Measurements from ENCODE around the gene SMIM28. TPM values are rescaled to one million over a fixed set of nuclear protein-coding genes. Genes with fewer than 3 reads are reported as not detected.
A peak's percentile ranks its signal among the peaks of the same experiment; 100 is the strongest.

Gene SMIM28
- total RNA-seq, 2 experiments from 2014 or later = not detected

GRCh38 chr6:138410048-138410735, 32.5 kb downstream of the SMIM28 start:
- ChIA-PET CTCF (interaction anchor here (0.9 kb wide), 1 partner anchor 294 kb away, joined by 3 read pairs; no protein-coding TSS in a partner anchor), POLR2A (no interaction called here)
- Mint-ChIP-seq H3K27ac (no peak overlapping the region), H3K27me3 (no peaks in the 10 kb centered on the region), H3K36me3 (ENCODE audit: low read depth) (peaks cover 22% of the 10 kb centered on the region), H3K4me3 (no peak overlapping the region), H3K9me3 (ENCODE audit: low read depth) (no peaks in the 10 kb centered on the region), H3K4me1 (peaks cover 17% of the 10 kb centered on the region)
- no peak for ATAC-seq
- intact Hi-C loops (cut with DNase I, micrococcal nuclease) = no loop called here
- DNase-seq = no peak

GRCh38 chr6:138410972-138411880, 33.5 kb downstream of the SMIM28 start:
- Mint-ChIP-seq H3K36me3 (ENCODE audit: low read depth) (peaks cover 21% of the 10 kb centered on the region), H3K27ac (peak overlapping the region; percentile 80), H3K4me3 (no peak overlapping the region), H3K9me3 (ENCODE audit: low read depth) (no peaks in the 10 kb centered on the region), H3K4me1 (peaks cover 15% of the 10 kb centered on the region), H3K27me3 (no peaks in the 10 kb centered on the region)
- intact Hi-C loops (cut with DNase I, micrococcal nuclease) = no loop called here
- ATAC-seq (peak; percentile 85), DNase-seq (peak; percentile 23)
- ChIA-PET POLR2A (no interaction called here), CTCF (interaction anchor here (1.0 to 1.6 kb wide), 2 partner anchors 18 to 21 kb away, joined by 4 read pairs; no protein-coding TSS in a partner anchor)

GRCh38 chr6:138415125-138415524, 37.4 kb downstream of the SMIM28 start:
- ChIA-PET POLR2A (no interaction called here), CTCF (interaction anchor here (0.6 to 0.7 kb wide), 2 partner anchors 100 to 254 kb away, joined by 3 read pairs; no protein-coding TSS in a partner anchor)
- Mint-ChIP-seq H3K27ac (no peak overlapping the region), H3K4me1 (peaks cover 20% of the 10 kb centered on the region), H3K4me3 (no peak overlapping the region), H3K27me3 (no peaks in the 10 kb centered on the region), H3K9me3 (ENCODE audit: low read depth) (no peaks in the 10 kb centered on the region), H3K36me3 (ENCODE audit: low read depth) (peaks cover 23% of the 10 kb centered on the region)
- intact Hi-C loops (cut with DNase I, micrococcal nuclease) = no loop called here
- ATAC-seq (no peak), DNase-seq (no peak)

- ATAC-seq (no peak), DNase-seq (no peak)
- ChIA-PET CTCF (interaction anchor here (0.7 kb wide), 1 partner anchor 18 kb away, joined by 3 read pairs; no protein-coding TSS in a partner anchor), POLR2A (no interaction called here)
- Mint-ChIP-seq H3K4me1 (peaks cover 15% of the 10 kb centered on the region), H3K9me3 (ENCODE audit: low read depth) (no peaks in the 10 kb centered on the region), H3K27me3 (no peaks in the 10 kb centered on the region), H3K4me3 (no peak overlapping the region), H3K27ac (no peak overlapping the region), H3K36me3 (ENCODE audit: low read depth) (peaks cover 23% of the 10 kb centered on the region)
- intact Hi-C loops (cut with DNase I, micrococcal nuclease) = no loop called here
These were observed 38.5 kb downstream of the SMIM28 start for GRCh38 chr6:138416206-138416605.

- CTCF ChIA-PET = interaction anchor here (1.2 kb wide), 1 partner anchor 92 kb away, joined by 3 read pairs; no protein-coding TSS in a partner anchor
- H3K27me3 Mint-ChIP-seq = no peaks in the 10 kb centered on the region
- DNase-seq = no peak
These were observed 39.9 kb downstream of the SMIM28 start for GRCh38 chr6:138417493-138418117.

GRCh38 chr6:138418118-138418742, 40.5 kb downstream of the SMIM28 start:
- Mint-ChIP-seq H3K27ac (peak overlapping the region; percentile 14), H3K9me3 (ENCODE audit: low read depth) (no peaks in the 10 kb centered on the region), H3K27me3 (no peaks in the 10 kb centered on the region), H3K36me3 (ENCODE audit: low read depth) (peaks cover 16% of the 10 kb centered on the region), H3K4me1 (peaks cover 12% of the 10 kb centered on the region), H3K4me3 (no peak overlapping the region)
- ChIA-PET POLR2A (no interaction called here), CTCF (interaction anchor here (1.2 kb wide), 1 partner anchor 91 kb away, joined by 3 read pairs; no protein-coding TSS in a partner anchor)
- DNase-seq (no peak), ATAC-seq (peak; percentile 55)
- intact Hi-C loops (cut with DNase I, micrococcal nuclease) = no loop called here

More at GRCh38 chr6:138417493-138418117, 39.9 kb downstream of the SMIM28 start:
- Mint-ChIP-seq H3K4me1 (peaks cover 7% of the 10 kb centered on the region), H3K36me3 (ENCODE audit: low read depth) (peaks cover 19% of the 10 kb centered on the region), H3K27ac (no peak overlapping the region), H3K9me3 (ENCODE audit: low read depth) (no peaks in the 10 kb centered on the region), H3K4me3 (no peak overlapping the region)
- intact Hi-C loops (cut with DNase I, micrococcal nuclease) = no loop called here
- POLR2A ChIA-PET = no interaction called here
- ATAC-seq = peak; percentile 79

- POLR2A ChIA-PET = no interaction called here
- ATAC-seq (no peak), DNase-seq (no peak)
- H3K36me3 Mint-ChIP-seq (ENCODE audit: low read depth) = peaks cover 8% of the 10 kb centered on the region
- no peak overlapping the region for H3K4me3 Mint-ChIP-seq
- intact Hi-C loops (cut with DNase I, micrococcal nuclease) = loop anchor here in 1 of 2 experiments (5.0 kb wide), 1 partner anchor 302 kb away; no protein-coding TSS in a partner anchor
- H3K4me1 Mint-ChIP-seq = peaks cover 14% of the 10 kb centered on the region
- CTCF ChIA-PET = no interaction called here
- H3K9me3 Mint-ChIP-seq (ENCODE audit: low read depth) = no peaks in the 10 kb centered on the region
- no peaks in the 10 kb centered on the region for H3K27me3 Mint-ChIP-seq
- no peak overlapping the region for H3K27ac Mint-ChIP-seq
These were observed 42.1 kb downstream of the SMIM28 start for GRCh38 chr6:138419766-138420165.

GRCh38 chr6:138420356-138420755, 42.7 kb downstream of the SMIM28 start:
- Mint-ChIP-seq H3K9me3 (ENCODE audit: low read depth) (no peaks in the 10 kb centered on the region), H3K36me3 (ENCODE audit: low read depth) (peaks cover 8% of the 10 kb centered on the region), H3K4me3 (no peak overlapping the region), H3K27me3 (no peaks in the 10 kb centered on the region), H3K27ac (no peak overlapping the region), H3K4me1 (peaks cover 14% of the 10 kb centered on the region)
- intact Hi-C loops (cut with DNase I, micrococcal nuclease) = loop anchor here in 1 of 2 experiments (5.0 kb wide), 1 partner anchor 303 kb away; no protein-coding TSS in a partner anchor
- ChIA-PET CTCF (interaction anchor here (1.3 kb wide), 1 partner anchor 9 kb away, joined by 3 read pairs; no protein-coding TSS in a partner anchor), POLR2A (no interaction called here)
- no peak for ATAC-seq
- DNase-seq = no peak

GRCh38 chr6:138421089-138421488, 43.4 kb downstream of the SMIM28 start:
- Mint-ChIP-seq H3K27me3 (no peaks in the 10 kb centered on the region), H3K4me1 (peaks cover 14% of the 10 kb centered on the region), H3K9me3 (ENCODE audit: low read depth) (no peaks in the 10 kb centered on the region), H3K36me3 (ENCODE audit: low read depth) (peaks cover 8% of the 10 kb centered on the region), H3K27ac (no peak overlapping the region), H3K4me3 (no peak overlapping the region)
- no peak for ATAC-seq
- CTCF ChIA-PET = interaction anchor here (1.3 kb wide), 1 partner anchor 9 kb away, joined by 3 read pairs; no protein-coding TSS in a partner anchor
- POLR2A ChIA-PET = no interaction called here
- intact Hi-C loops (cut with DNase I, micrococcal nuclease) = loop anchor here in 1 of 2 experiments (5.0 kb wide), 1 partner anchor 304 kb away; no protein-coding TSS in a partner anchor
- no peak for DNase-seq

GRCh38 chr6:138421608-138422007, 43.9 kb downstream of the SMIM28 start:
- DNase-seq = no peak
- intact Hi-C loops (cut with DNase I, micrococcal nuclease) = loop anchor here in 1 of 2 experiments (5.0 kb wide), 1 partner anchor 304 kb away; no protein-coding TSS in a partner anchor
- Mint-ChIP-seq H3K36me3 (ENCODE audit: low read depth) (peaks cover 8% of the 10 kb centered on the region), H3K27ac (no peak overlapping the region), H3K4me3 (no peak overlapping the region), H3K4me1 (peaks cover 14% of the 10 kb centered on the region), H3K27me3 (no peaks in the 10 kb centered on the region), H3K9me3 (ENCODE audit: low read depth) (no peaks in the 10 kb centered on the region)
- POLR2A ChIA-PET = no interaction called here
- ATAC-seq = no peak
- CTCF ChIA-PET = interaction anchor here (0.8 to 1.3 kb wide), 2 partner anchors 8 to 305 kb away, joined by 3 read pairs; no protein-coding TSS in a partner anchor
